GM20000 (cell line): ENCODE results near the gene POLR3E.
"Not testable (repeated sequence)": the region's sequence is repeated elsewhere in the genome, so short reads cannot be mapped to it uniquely, and the experiment has no call there.

ENCODE experiments used
- DNase-seq: peaks from one replicate; pipeline ENCODE4 v3.0.0; 2012; ENCODE audit warnings: low spot score
- CTCF ChIP-seq: IDR thresholded peaks from 2 replicates; pipeline ENCODE4 v1.5.1; 2012; ENCODE audit warnings: mild to moderate bottlenecking, control low read depth; ENCODE audit errors: extremely low read depth, missing control alignments

POLR3E gene

GRCh38 chr16:22358000-22358399 lies 60.8 kb downstream of the POLR3E start:
- no peak for DNase-seq
- TF ChIP-seq CTCF = no peak

GRCh38 chr16:22359679-22360078 lies 62.5 kb downstream of the POLR3E start:
- no peak for DNase-seq
- no peak for TF ChIP-seq CTCF

- TF ChIP-seq CTCF = no peak
These were observed 63.9 kb downstream of the POLR3E start for GRCh38 chr16:22360963-22361659.

GRCh38 chr16:22364241-22364640 lies 67.0 kb downstream of the POLR3E start:
- TF ChIP-seq CTCF = no peak
- DNase-seq = no peak

More at GRCh38 chr16:22360963-22361659, 63.9 kb downstream of the POLR3E start:
- no peak for DNase-seq

- TF ChIP-seq CTCF = no peak
- no peak for DNase-seq
These were observed 69.2 kb downstream of the POLR3E start for GRCh38 chr16:22366371-22366770.

GRCh38 chr16:22366889-22367288 lies 69.7 kb downstream of the POLR3E start:
- TF ChIP-seq CTCF = no peak
- no peak for DNase-seq

GRCh38 chr16:22368200-22368826 lies 71.1 kb downstream of the POLR3E start:
- not testable (repeated sequence) for DNase-seq

GRCh38 chr16:22369221-22369811 lies 72.1 kb downstream of the POLR3E start:
- TF ChIP-seq CTCF = no peak
- DNase-seq = no peak
